Testis (tissue), 3 donors: Measurements from ENCODE around the gene MAP3K12. TPM values are rescaled to one million over a fixed set of nuclear protein-coding genes. Genes with fewer than 3 reads are reported as not detected.
A peak's percentile ranks its signal among the peaks of the same experiment; 100 is the strongest.

ENCODE experiments used
- DNase-seq: peaks from one replicate; pipeline ENCODE4 v3.0.0-alpha.2; 2019
- H3K27ac ChIP-seq, 2 donors: fragments of 200-600 bp; sonication (generic); one replicate each; pipeline ENCODE4 v1.5.1; 2019
- H3K27me3 ChIP-seq: fragments of 200-600 bp; sonication (generic); one replicate; pipeline ENCODE4 v1.5.1; 2019
- H3K36me3 ChIP-seq: fragments of 200-600 bp; sonication (generic); one replicate; pipeline ENCODE4 v1.5.1; 2017; ENCODE audit warnings: low read depth; ENCODE audit errors: missing control alignments
- H3K4me1 ChIP-seq: fragments of 200-600 bp; sonication (generic); one replicate; pipeline ENCODE4 v1.5.1; 2019
- H3K4me3 ChIP-seq, 2 donors: fragments of 200-600 bp; sonication (generic); one replicate each; pipeline ENCODE4 v1.5.1; 2017 to 2019
- H3K9me3 ChIP-seq: fragments of 200-600 bp; sonication (generic); one replicate; pipeline ENCODE4 v1.5.1; 2017
- POLR2A ChIP-seq: fragments of 450-650 bp; IDR thresholded peaks from one replicate; pipeline ENCODE4 v1.6.1; 2017; ENCODE audit warnings: antibody characterized with exemption, mild to moderate bottlenecking, moderate library complexity
- WGBS, 2 donors: methylation state at CpG; one replicate each; pipeline ENCODE4 v1.1.5; 2018; 5-methylcytosine and 5-hydroxymethylcytosine counted together
- intact Hi-C: fragments of 100-400 bp; cut with DNase I; formaldehyde crosslinking; loops from one replicate; pipeline ENCODE4 v1.15.1; 2023; ENCODE audit warnings: low total_unique reads
- polyA plus RNA-seq: library from polyadenylated mRNA; stranded (reverse); fragments of 350-450 nt; fragmentation: Illumina TruSeq; extraction: RNeasy Lipid Tissue Mini Kit (QIAGEN cat#74804); gene quantifications from one replicate; pipeline ENCODE4 v1.2.3, GENCODE V29; 2014; ENCODE audit warnings: low read depth, low replicate concordance; ENCODE audit not compliant: insufficient read depth
- total RNA-seq, 2 donors: library from RNA; depleted of rRNA; stranded (reverse); fragments of >200 nt; gene quantifications; one replicate each; pipeline ENCODE4 v1.2.3, GENCODE V29; 2016
- TF ChIP-seq, protein P1 (sequence below), 3 experiments: fragments of 450-650 bp in 2 of 3; fragments of 200-600 bp in 1 of 3; sonication (generic) in 1 of 3; IDR thresholded peaks; one replicate each; pipeline ENCODE4 v1.5.1; 2016 to 2019; ENCODE audit warnings: antibody characterized with exemption in 3 of 3, mild to moderate bottlenecking in 2 of 3, moderate library complexity in 1 of 3

The MAP3K12 gene
- total and polyA plus RNA-seq, 3 donors from 2014 or later = 28.5 to 56.7 (median 52.2) TPM

DNA sequence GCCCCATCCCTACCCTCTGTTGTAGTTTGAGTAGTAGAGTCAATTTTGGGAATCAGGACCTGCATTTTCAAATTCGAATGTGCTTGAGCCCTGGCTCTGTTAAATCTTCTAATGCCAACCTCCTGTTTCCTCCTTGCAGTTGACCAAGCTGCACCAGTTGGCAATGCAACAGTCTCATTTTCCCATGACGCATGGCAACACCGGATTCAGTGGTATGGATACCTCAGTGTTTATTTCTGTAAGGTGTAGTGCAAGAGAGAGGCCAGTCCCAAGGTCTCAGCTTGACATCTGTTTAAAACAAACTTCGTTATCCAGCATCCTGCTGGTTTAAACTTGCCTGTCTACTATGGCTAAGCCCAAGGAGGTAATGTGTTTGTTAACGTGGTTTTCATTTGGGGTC, 32.2 kb downstream of the MAP3K12 start:
- Histone ChIP-seq H3K4me1 (peaks cover 15% of the 10 kb centered on the region), H3K4me3 (no peak overlapping the region), H3K27ac (no peak overlapping the region), H3K27me3 (no peaks in the 10 kb centered on the region), H3K36me3 (peaks cover 7% of the 10 kb centered on the region), H3K9me3 (no peaks in the 10 kb centered on the region)
- intact Hi-C loops = no loop called here
- TF ChIP-seq, protein P1, sequence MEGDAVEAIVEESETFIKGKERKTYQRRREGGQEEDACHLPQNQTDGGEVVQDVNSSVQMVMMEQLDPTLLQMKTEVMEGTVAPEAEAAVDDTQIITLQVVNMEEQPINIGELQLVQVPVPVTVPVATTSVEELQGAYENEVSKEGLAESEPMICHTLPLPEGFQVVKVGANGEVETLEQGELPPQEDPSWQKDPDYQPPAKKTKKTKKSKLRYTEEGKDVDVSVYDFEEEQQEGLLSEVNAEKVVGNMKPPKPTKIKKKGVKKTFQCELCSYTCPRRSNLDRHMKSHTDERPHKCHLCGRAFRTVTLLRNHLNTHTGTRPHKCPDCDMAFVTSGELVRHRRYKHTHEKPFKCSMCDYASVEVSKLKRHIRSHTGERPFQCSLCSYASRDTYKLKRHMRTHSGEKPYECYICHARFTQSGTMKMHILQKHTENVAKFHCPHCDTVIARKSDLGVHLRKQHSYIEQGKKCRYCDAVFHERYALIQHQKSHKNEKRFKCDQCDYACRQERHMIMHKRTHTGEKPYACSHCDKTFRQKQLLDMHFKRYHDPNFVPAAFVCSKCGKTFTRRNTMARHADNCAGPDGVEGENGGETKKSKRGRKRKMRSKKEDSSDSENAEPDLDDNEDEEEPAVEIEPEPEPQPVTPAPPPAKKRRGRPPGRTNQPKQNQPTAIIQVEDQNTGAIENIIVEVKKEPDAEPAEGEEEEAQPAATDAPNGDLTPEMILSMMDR (IDR thresholded peaks at IDR 0.05) = no peak
- no peak for TF ChIP-seq POLR2A
- no peak for DNase-seq
- WGBS, 2 donors = 68 to 78% methylated on average over 5 of the region's 5 CpGs

DNA sequence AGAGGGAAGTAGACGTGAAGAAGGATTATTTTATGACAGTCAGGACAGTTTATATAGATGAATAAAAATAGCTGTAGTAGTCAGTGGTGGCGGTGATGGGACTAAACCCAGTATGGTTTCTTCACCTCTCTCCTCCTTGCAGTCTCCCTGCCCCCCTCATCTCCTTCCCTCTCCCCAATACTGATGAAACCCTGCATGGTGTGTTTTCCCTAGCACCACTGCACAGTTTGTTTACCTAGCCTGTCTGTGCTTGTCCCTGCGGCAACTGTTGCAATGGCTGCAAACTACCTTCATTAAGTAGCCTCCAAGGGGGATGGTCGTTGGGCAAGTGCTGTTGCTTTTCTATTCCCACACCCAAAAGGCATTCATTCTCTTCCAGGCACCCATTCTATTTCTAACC, 32.6 kb downstream of the MAP3K12 start:
- Histone ChIP-seq H3K27me3 (no peaks in the 10 kb centered on the region), H3K36me3 (peaks cover 7% of the 10 kb centered on the region), H3K4me3 (no peak overlapping the region), H3K9me3 (no peaks in the 10 kb centered on the region), H3K4me1 (peaks cover 12% of the 10 kb centered on the region), H3K27ac (no peak overlapping the region)
- DNase-seq = no peak
- WGBS, 2 donors = 75 to 76% methylated on average over 4 of the region's 4 CpGs
- TF ChIP-seq POLR2A = no peak
- TF ChIP-seq, protein P1 (IDR thresholded peaks at IDR 0.05) = no peak
- intact Hi-C loops = no loop called here

DNA sequence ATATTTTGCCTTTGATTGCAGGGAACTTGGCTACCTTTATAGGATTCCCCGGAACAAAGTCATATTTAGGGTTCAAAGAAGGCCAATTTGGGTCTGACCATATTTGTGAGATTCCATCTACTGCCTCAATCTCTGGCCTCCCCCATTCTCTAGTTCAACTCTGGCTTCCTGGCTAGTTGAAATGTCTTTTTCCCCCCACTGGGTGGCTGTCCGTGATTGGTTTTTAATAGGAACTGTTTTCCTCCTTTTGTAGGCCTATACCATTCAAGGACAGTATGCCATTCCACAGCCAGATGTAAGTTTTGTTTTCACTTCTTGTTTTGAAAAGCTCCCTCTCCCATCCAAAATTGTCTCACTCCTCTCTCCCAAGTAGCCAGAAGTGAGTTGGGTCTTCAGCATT, 33.6 kb downstream of the MAP3K12 start:
- WGBS, 2 donors = 54 to 55% methylated on average over 2 of the region's 2 CpGs
- Histone ChIP-seq H3K4me3 (no peak overlapping the region), H3K4me1 (peaks cover 10% of the 10 kb centered on the region), H3K9me3 (no peaks in the 10 kb centered on the region), H3K36me3 (peaks cover 7% of the 10 kb centered on the region), H3K27me3 (no peaks in the 10 kb centered on the region), H3K27ac (no peak overlapping the region)
- DNase-seq = no peak
- intact Hi-C loops = no loop called here
- TF ChIP-seq, protein P1 (IDR thresholded peaks at IDR 0.05) = no peak
- no peak for TF ChIP-seq POLR2A

DNA sequence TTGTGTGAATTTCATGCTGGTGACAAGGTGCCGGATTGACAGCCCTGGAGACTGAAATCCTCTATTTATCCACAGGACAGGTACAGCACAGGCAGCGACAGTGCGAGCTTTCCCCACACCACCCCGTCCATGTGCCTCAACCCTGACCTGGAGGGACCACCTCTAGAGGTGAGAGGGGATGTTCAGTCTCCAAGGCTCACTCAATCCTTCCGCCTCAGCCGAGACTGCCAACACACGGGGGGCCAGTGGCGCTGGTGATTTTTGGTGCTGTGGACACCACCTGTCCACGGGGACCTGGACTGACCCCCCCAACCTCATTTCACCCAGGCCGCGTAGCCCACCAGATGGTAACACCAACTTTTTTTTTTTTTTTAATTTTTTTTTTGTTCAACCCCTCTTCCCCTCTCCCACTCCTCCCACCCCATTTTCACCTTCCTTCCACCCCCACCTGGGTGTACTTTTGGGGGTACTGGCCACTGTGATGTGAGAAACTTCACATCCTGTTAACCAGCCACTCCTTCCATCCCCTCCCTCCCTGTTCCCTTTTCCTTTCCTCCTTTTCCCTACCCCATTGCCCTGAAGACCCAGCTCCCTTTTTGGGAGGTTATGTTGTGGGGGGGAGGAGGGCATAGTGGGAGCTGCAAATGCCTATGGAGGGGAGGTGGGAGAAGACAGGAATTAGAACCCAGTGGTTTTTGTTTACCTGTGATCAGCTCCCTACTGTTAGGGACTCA, 34.4 kb downstream of the MAP3K12 start:
- 81 to 87% methylated on average over 11 of the region's 11 CpGs for WGBS, 2 donors
- H3K27me3 ChIP-seq = no peaks in the 10 kb centered on the region
- intact Hi-C loops = no loop called here
- peaks cover 10% of the 10 kb centered on the region for H3K4me1 ChIP-seq
- peak overlapping the region in 1 of 2 donors; percentile 18 for H3K27ac ChIP-seq
- no peak for DNase-seq
- TF ChIP-seq, protein P1 (IDR thresholded peaks at IDR 0.05) = no peak
- TF ChIP-seq POLR2A = no peak
- H3K9me3 ChIP-seq = no peaks in the 10 kb centered on the region
- no peak overlapping the region for H3K4me3 ChIP-seq
- H3K36me3 ChIP-seq = peaks cover 7% of the 10 kb centered on the region
